ENCODE results near the gene VPS26C.

VPS26C gene

GRCh38 chr21:37257511-37257966, 9.6 kb downstream of the VPS26C start:
- Histone ChIP-seq H3K9ac (ENCODE audit: low read depth, low read length) (peak overlapping the region; percentile 81), H3K9me3 (ENCODE audit: insufficient read depth, low read length, severe bottlenecking) (no peaks in the 10 kb centered on the region), H3K27me3 (ENCODE audit: insufficient read depth, low read length, poor library complexity) (no peaks in the 10 kb centered on the region), H3K4me1 (ENCODE audit: insufficient read depth, low read length) (peaks cover 34% of the 10 kb centered on the region), H3K79me2 (ENCODE audit: insufficient read depth, low read length) (peaks cover 98% of the 10 kb centered on the region), H4K20me1 (ENCODE audit: insufficient read depth, low read length) (peaks cover 14% of the 10 kb centered on the region; the same call in 1 of the 2 replicates), H3K36me3 (ENCODE audit: insufficient read depth, low read length) (peaks cover 16% of the 10 kb centered on the region), H3K4me2 (ENCODE audit: insufficient read depth, low read length) (peak overlapping the region; percentile 88), H3K27ac (ENCODE audit: low read length) (peak overlapping the region; percentile 92), H3K4me3 (ENCODE audit: low read depth in 1 of 2, low read length in 2 of 2) (peak overlapping the region; percentile 25 to 67; a peak in 3 of 4 replicates), H2AFZ (ENCODE audit: low read depth, low read length) (peak overlapping the region; percentile 91)
- peak; percentile 45 for DNase-seq
- peak; percentile 44 for ATAC-seq (ENCODE audit: insufficient read depth, low read depth)
- TF ChIP-seq, protein P1, sequence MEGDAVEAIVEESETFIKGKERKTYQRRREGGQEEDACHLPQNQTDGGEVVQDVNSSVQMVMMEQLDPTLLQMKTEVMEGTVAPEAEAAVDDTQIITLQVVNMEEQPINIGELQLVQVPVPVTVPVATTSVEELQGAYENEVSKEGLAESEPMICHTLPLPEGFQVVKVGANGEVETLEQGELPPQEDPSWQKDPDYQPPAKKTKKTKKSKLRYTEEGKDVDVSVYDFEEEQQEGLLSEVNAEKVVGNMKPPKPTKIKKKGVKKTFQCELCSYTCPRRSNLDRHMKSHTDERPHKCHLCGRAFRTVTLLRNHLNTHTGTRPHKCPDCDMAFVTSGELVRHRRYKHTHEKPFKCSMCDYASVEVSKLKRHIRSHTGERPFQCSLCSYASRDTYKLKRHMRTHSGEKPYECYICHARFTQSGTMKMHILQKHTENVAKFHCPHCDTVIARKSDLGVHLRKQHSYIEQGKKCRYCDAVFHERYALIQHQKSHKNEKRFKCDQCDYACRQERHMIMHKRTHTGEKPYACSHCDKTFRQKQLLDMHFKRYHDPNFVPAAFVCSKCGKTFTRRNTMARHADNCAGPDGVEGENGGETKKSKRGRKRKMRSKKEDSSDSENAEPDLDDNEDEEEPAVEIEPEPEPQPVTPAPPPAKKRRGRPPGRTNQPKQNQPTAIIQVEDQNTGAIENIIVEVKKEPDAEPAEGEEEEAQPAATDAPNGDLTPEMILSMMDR (IDR thresholded peaks at IDR 0.05; ENCODE audit: borderline replicate concordance, extremely low read depth, low read length, poor library complexity, severe bottlenecking): no peak
- no peak for TF ChIP-seq EZH2 (IDR thresholded peaks at IDR 0.05; ENCODE audit: borderline replicate concordance, low read depth, low read length, severe bottlenecking)

- no peak overlapping the region for H3K9ac ChIP-seq (ENCODE audit: low read depth, low read length)
- no peak overlapping the region for H3K27ac ChIP-seq (ENCODE audit: low read length)
- DNase-seq: no peak
- H4K20me1 ChIP-seq (ENCODE audit: insufficient read depth, low read length): peaks cover 21% of the 10 kb centered on the region
- peaks cover 98% of the 10 kb centered on the region for H3K79me2 ChIP-seq (ENCODE audit: insufficient read depth, low read length)
- H3K4me2 ChIP-seq (ENCODE audit: insufficient read depth, low read length): no peak overlapping the region
- ATAC-seq (ENCODE audit: insufficient read depth, low read depth): no peak
- no peak overlapping the region for H3K4me3 ChIP-seq (ENCODE audit: low read depth in 1 of 2, low read length in 2 of 2)
- TF ChIP-seq, protein P1 (IDR thresholded peaks at IDR 0.05; ENCODE audit: borderline replicate concordance, extremely low read depth, low read length, poor library complexity, severe bottlenecking): no peak
- TF ChIP-seq EZH2 (IDR thresholded peaks at IDR 0.05; ENCODE audit: borderline replicate concordance, low read depth, low read length, severe bottlenecking): no peak
- H2AFZ ChIP-seq (ENCODE audit: low read depth, low read length): no peak overlapping the region
- H3K4me1 ChIP-seq (ENCODE audit: insufficient read depth, low read length): peaks cover 27% of the 10 kb centered on the region
- no peaks in the 10 kb centered on the region for H3K9me3 ChIP-seq (ENCODE audit: insufficient read depth, low read length, severe bottlenecking)
- no peaks in the 10 kb centered on the region for H3K27me3 ChIP-seq (ENCODE audit: insufficient read depth, low read length, poor library complexity)
- H3K36me3 ChIP-seq (ENCODE audit: insufficient read depth, low read length): peaks cover 3% of the 10 kb centered on the region; the same call in 1 of the 2 replicates
Observed at GRCh38 chr21:37253991-37254390, 13.1 kb downstream of the VPS26C start.

DNA sequence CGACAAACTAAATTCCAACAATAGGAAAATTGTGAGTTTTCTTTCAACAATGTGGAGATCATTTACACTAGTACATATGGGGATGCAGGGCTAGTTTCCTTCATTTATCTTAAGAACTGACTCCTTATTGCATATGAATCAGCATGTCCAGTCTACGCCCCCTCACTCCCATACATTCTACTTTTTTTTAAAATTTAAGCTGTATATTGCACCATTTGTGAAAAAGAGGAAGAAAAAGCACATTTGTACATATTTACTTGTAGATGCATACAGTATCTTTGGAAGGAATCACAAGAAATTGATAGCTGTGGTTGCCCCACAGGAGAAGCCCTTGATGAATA, 15.9 kb downstream of the VPS26C start:
- ATAC-seq (ENCODE audit: insufficient read depth, low read depth): no peak
- no peak for TF ChIP-seq EZH2 (IDR thresholded peaks at IDR 0.05; ENCODE audit: borderline replicate concordance, low read depth, low read length, severe bottlenecking)
- TF ChIP-seq, protein P1 (IDR thresholded peaks at IDR 0.05; ENCODE audit: borderline replicate concordance, extremely low read depth, low read length, poor library complexity, severe bottlenecking): no peak
- peaks cover 22% of the 10 kb centered on the region for H4K20me1 ChIP-seq (ENCODE audit: insufficient read depth, low read length)
- H3K9me3 ChIP-seq (ENCODE audit: insufficient read depth, low read length, severe bottlenecking): no peaks in the 10 kb centered on the region
- no peak overlapping the region for H3K27ac ChIP-seq (ENCODE audit: low read length)
- H3K4me3 ChIP-seq (ENCODE audit: low read depth in 1 of 2, low read length in 2 of 2): no peak overlapping the region
- H3K4me2 ChIP-seq (ENCODE audit: insufficient read depth, low read length): no peak overlapping the region
- H3K79me2 ChIP-seq (ENCODE audit: insufficient read depth, low read length): peaks cover 98% of the 10 kb centered on the region
- H3K4me1 ChIP-seq (ENCODE audit: insufficient read depth, low read length): peaks cover 8% of the 10 kb centered on the region; the same call in 1 of the 2 replicates
- H3K9ac ChIP-seq (ENCODE audit: low read depth, low read length): no peak overlapping the region
- no peak overlapping the region for H2AFZ ChIP-seq (ENCODE audit: low read depth, low read length)
- H3K36me3 ChIP-seq (ENCODE audit: insufficient read depth, low read length): no peaks in the 10 kb centered on the region
- H3K27me3 ChIP-seq (ENCODE audit: insufficient read depth, low read length, poor library complexity): no peaks in the 10 kb centered on the region
- DNase-seq: no peak
